Glutamatergic neuron (in vitro differentiated cells): ENCODE results near the gene TOMM6. TPM values are rescaled to one million over a fixed set of nuclear protein-coding genes. Genes with fewer than 3 reads are reported as not detected.

Experiments used
- DNase-seq: peaks from one replicate; pipeline ENCODE4 v3.0.0; 2022
- H3K27ac Mint-ChIP-seq: one replicate; pipeline ENCODE4 v1.8.0; 2020; ENCODE audit warnings: mild to moderate bottlenecking, mixed read lengths, inconsistent platforms; ENCODE audit not compliant: unreplicated experiment
- H3K27me3 Mint-ChIP-seq: one replicate; pipeline ENCODE4 v1.8.0; 2020; ENCODE audit warnings: mild to moderate bottlenecking, moderate library complexity, mixed read lengths, inconsistent platforms; ENCODE audit not compliant: unreplicated experiment
- H3K36me3 Mint-ChIP-seq: one replicate; pipeline ENCODE4 v1.8.0; 2020; ENCODE audit warnings: mild to moderate bottlenecking, mixed read lengths, inconsistent platforms; ENCODE audit not compliant: unreplicated experiment
- H3K4me1 Mint-ChIP-seq: one replicate; pipeline ENCODE4 v1.8.0; 2020; ENCODE audit warnings: mild to moderate bottlenecking, low read depth, mixed read lengths, inconsistent platforms; ENCODE audit not compliant: unreplicated experiment
- H3K4me3 Mint-ChIP-seq: one replicate; pipeline ENCODE4 v1.8.0; 2020; ENCODE audit warnings: mild to moderate bottlenecking, mixed read lengths, inconsistent platforms; ENCODE audit not compliant: unreplicated experiment
- H3K9me3 Mint-ChIP-seq: one replicate; pipeline ENCODE4 v1.8.0; 2020; ENCODE audit warnings: mild to moderate bottlenecking, moderate library complexity, mixed read lengths, inconsistent platforms; ENCODE audit not compliant: unreplicated experiment
- total RNA-seq: library from RNA; stranded (reverse); fragmentation: NEBNext Ultra II Directional; extraction: Animal tissue kit (Norgen Biotek cat#: 25700); gene quantifications from one replicate; pipeline ENCODE4 v1.2.1, GENCODE V29; 2021; ENCODE audit not compliant: unreplicated experiment
- TF ChIP-seq, protein P1 (sequence below): fragments of 200-600 bp; sonication (generic); IDR thresholded peaks from one replicate; pipeline ENCODE4 v1.5.0; 2021; ENCODE audit not compliant: partially characterized antibody, unreplicated experiment

Gene TOMM6
- total RNA-seq, 1 donor from 2014 or later: 111 TPM

DNA sequence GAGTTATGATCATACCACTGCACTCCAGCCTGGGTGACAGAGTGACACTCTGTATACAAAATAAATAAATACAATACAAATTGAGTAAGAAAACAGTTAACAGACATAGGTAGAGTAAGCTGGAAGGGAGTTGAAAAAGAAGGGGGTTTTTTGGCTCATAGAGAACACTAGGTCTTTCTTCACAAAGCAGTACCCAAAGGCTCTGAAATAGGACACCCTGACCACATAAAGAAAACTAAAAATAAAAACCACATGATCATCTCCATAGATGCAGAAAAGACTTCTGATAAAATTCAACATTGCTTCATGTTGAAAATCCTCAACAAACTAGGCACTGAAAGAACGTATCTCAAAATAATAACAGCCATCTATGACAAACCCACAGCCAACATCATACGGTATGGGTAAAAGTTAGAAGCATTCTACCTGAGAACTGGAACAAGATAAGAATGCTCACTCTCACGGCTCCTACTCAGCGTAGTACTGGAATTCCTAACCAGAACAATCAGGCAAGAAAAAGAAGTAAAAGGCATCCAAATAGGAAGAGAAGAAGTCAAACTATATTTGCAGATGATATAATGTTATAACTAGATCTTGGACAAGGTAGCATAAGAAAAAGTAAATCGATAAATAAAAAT lies 48.6 kb downstream of the TOMM6 start:
- Mint-ChIP-seq H3K4me3 (no peak overlapping the region), H3K36me3 (peaks cover 10% of the 10 kb centered on the region), H3K27ac (no peak overlapping the region), H3K27me3 (no peaks in the 10 kb centered on the region), H3K9me3 (no peaks in the 10 kb centered on the region), H3K4me1 (peaks cover 4% of the 10 kb centered on the region)
- no peak for DNase-seq
- TF ChIP-seq, protein P1, sequence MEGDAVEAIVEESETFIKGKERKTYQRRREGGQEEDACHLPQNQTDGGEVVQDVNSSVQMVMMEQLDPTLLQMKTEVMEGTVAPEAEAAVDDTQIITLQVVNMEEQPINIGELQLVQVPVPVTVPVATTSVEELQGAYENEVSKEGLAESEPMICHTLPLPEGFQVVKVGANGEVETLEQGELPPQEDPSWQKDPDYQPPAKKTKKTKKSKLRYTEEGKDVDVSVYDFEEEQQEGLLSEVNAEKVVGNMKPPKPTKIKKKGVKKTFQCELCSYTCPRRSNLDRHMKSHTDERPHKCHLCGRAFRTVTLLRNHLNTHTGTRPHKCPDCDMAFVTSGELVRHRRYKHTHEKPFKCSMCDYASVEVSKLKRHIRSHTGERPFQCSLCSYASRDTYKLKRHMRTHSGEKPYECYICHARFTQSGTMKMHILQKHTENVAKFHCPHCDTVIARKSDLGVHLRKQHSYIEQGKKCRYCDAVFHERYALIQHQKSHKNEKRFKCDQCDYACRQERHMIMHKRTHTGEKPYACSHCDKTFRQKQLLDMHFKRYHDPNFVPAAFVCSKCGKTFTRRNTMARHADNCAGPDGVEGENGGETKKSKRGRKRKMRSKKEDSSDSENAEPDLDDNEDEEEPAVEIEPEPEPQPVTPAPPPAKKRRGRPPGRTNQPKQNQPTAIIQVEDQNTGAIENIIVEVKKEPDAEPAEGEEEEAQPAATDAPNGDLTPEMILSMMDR: no peak

DNA sequence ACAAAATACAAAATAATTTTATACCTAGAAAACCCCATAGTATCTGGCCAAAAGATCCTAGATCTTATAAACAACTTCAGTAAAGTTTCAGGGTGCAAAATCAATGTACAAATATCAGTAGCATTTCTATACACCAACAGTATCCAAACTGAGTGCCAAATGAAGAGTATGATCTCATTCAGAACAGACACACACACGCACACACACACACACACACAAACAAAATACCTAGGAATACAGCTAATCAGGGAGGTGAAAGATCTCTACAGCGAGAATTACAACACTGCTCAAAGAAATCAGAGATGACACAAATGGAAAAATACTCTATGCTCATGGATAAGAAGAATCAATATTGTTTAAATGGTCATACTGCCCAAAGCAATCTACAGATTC lies 49.2 kb downstream of the TOMM6 start:
- DNase-seq: no peak
- Mint-ChIP-seq H3K9me3 (no peaks in the 10 kb centered on the region), H3K4me1 (peaks cover 4% of the 10 kb centered on the region), H3K27ac (no peak overlapping the region), H3K27me3 (no peaks in the 10 kb centered on the region), H3K36me3 (peaks cover 10% of the 10 kb centered on the region), H3K4me3 (no peak overlapping the region)
- TF ChIP-seq, protein P1: no peak

Other genes starting within 250 kb of the TOMM6 start
- 27.9 TPM for gene FOXP4, start 241.3 kb upstream of the TOMM6 start, total RNA-seq
- gene MDFI, start 149.2 kb upstream of the TOMM6 start, total RNA-seq: 7.9 TPM
- gene TFEB, start 52.1 kb upstream of the TOMM6 start, total RNA-seq: 3.1 TPM
- not detected for gene PGC, start 40.3 kb upstream of the TOMM6 start, total RNA-seq
- gene FRS3, start 7.8 kb upstream of the TOMM6 start, total RNA-seq: 17.8 TPM
- 2.3 TPM for gene PRICKLE4, start 6.9 kb upstream of the TOMM6 start, total RNA-seq
- 14.7 TPM for gene USP49, start 107.7 kb downstream of the TOMM6 start, total RNA-seq
- gene MED20, start 133.4 kb downstream of the TOMM6 start, total RNA-seq: 30.9 TPM
- gene BYSL, start 133.8 kb downstream of the TOMM6 start, total RNA-seq: 36.2 TPM
- 27.1 TPM for gene CCND3, start 154.1 kb downstream of the TOMM6 start, total RNA-seq